ENCODE data around the gene CWH43. TPM values are rescaled to one million over a fixed set of nuclear protein-coding genes. Genes with fewer than 3 reads are reported as not detected.

Gene CWH43
- total and polyA plus RNA-seq, 9 of the 15 experiments (the other 6 are each of a cell fraction or from before 2014, with no cell fraction given) = not detected

GRCh38 chr4:49032440-49033161 lies 46.5 kb downstream of the CWH43 start (continued):
- no peak for TF ChIP-seq PATZ1 (CRISPR knock-in tag; IDR thresholded peaks at IDR 0.05; ENCODE audit: borderline replicate concordance)
- no peak for TF ChIP-seq SUPT5H (IDR thresholded peaks at IDR 0.05)
- TF ChIP-seq MBD1 (CRISPR knock-in tag; IDR thresholded peaks at IDR 0.05) = no peak
- TF ChIP-seq AFF1 (IDR thresholded peaks at IDR 0.05; ENCODE audit: low read depth in 1 of 2, partially characterized antibody in 2 of 2) = no peak
- no peak for TF ChIP-seq ZMIZ1 (IDR thresholded peaks at IDR 0.05; ENCODE audit: low read depth in 2 of 2, low read length in 2 of 2)
- TF ChIP-seq EWSR1 (IDR thresholded peaks at IDR 0.05; ENCODE audit: borderline replicate concordance, low read depth, partially characterized antibody) = no peak
- TF ChIP-seq DIDO1 (tag; IDR thresholded peaks at IDR 0.05; ENCODE audit: low read depth) = no peak
